ENCODE measurements around the gene AMZ1.

- TF ChIP-seq CTCF (IDR thresholded peaks at IDR 0.05; ENCODE audit: poor library complexity) = no peak
- no peak for TF ChIP-seq EZH2 (IDR thresholded peaks at IDR 0.05; ENCODE audit: borderline replicate concordance)
These were observed 28.9 kb downstream of the AMZ1 start for GRCh38 chr7:2716906-2717292.

Data from hepatocyte (in vitro differentiated cells).